IPS-11a (cell line): ENCODE data around the gene TOMM20.
A peak's percentile ranks its signal among the peaks of the same experiment; 100 is the strongest.
"Not testable (repeated sequence)": the region's sequence is repeated elsewhere in the genome, so short reads cannot be mapped to it uniquely, and the experiment has no call there.

Experiments used
- H3K4me3 ChIP-seq: one replicate; pipeline ENCODE4 v1.5.1; 2013; ENCODE audit warnings: low read depth, low read length, control low read depth

Gene TOMM20

DNA sequence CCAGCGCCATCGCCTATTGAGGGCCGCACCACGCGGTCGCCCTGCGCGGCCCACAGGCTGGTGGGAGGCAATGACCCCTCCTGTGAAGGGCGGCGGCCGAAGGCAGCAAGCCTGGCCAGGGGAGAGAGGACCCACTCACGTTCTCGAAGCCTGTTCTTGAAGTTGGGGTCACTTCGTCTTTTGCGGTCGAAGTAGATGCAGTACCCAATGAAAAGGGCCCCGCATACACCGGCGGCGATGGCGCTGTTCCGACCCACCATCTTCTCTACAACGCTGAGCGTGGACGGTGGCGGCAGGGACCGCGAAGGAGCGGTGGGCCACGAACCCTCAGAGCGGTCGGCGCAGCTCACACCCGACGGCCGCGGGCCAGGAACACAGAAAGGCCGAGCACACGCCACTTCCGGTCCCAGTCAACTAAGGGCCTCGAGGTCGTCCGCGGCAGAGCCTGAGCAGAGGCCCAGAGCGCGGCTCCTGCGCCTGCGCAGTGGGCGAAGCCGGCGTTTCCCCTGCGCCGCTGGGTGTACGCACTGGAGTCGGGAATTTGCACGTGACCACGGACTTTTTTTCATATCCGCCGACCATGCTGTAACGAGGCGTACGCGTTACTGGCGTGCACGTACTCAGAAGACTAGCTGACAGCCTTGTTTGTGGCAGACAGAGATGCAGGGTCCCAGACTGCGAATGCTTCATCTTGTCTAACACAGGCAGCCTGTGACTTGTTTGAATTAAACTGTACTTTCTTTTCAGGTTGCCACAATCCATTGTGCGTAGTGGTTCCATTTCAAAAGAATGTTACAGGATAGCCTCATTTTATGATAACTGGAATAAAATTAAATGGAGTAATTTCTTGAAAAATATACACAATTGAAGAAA, at the start of gene TOMM20:
Gene TOMM20, minus strand, starts transcription at position 382 of the 873 bp plus-strand sequence. Its CDS starts 122 bp downstream, at position 260.
- peak within 1 kb of the TSS; percentile 85 for H3K4me3 ChIP-seq

DNA sequence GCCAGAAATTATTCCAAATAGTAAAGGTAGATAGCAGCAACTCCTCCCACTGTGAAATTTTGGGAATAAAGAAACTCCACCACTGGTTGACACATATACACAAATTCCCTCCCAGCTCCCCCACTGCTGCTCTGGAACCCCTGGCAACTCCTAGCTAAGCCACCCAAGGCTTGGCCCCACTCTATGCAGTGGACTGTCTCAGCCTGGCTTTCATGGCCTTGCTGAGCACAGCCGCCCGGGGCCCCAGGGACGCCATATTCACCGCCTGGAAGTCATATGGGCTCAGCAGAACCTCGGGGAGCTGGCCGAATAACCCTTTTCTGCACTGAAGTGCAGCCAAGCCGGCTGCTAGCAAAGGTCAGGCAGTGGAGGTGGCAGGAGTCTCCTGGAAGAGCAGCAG, 47.8 kb upstream of the TOMM20 start:
- H3K4me3 ChIP-seq = no peak overlapping the region

DNA sequence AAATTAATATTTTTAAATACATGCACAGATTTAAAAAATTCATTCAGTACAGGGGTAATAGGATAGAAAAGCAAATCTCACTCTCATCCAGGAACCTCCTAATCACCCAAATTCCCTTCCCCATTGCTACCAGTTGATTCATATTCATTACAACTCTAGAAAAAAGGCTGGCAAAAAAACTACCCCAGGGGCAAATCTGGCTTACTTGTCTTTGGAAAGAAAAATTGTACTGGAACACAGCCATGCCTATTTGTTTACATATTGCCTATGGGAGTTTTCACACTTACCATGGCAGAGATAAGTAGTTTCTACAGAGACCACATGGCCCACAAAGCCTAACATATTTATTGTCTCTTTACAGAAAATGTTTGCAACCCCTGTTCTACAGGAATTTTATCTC, 41.3 kb upstream of the TOMM20 start:
- H3K4me3 ChIP-seq = no peak overlapping the region

DNA sequence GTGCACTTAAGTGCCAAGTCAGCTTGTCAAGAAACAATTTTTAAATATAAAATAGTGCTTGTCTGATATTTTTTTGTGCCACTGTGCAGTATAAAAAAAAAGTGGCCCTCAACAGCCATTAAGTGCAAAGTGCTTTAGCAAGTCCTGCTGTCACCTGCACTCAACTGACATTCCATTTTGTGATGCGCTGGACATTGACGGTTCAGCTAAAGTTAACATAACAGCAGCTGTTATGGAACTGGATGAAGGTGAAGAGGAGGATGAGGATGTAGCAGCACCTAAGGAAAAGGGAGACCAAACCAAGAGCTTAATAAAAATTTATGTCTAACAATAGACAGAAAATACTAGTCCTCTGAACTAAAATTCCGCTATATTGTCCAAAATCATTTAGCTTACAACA, 39.7 kb upstream of the TOMM20 start:
- no peak overlapping the region for H3K4me3 ChIP-seq

DNA sequence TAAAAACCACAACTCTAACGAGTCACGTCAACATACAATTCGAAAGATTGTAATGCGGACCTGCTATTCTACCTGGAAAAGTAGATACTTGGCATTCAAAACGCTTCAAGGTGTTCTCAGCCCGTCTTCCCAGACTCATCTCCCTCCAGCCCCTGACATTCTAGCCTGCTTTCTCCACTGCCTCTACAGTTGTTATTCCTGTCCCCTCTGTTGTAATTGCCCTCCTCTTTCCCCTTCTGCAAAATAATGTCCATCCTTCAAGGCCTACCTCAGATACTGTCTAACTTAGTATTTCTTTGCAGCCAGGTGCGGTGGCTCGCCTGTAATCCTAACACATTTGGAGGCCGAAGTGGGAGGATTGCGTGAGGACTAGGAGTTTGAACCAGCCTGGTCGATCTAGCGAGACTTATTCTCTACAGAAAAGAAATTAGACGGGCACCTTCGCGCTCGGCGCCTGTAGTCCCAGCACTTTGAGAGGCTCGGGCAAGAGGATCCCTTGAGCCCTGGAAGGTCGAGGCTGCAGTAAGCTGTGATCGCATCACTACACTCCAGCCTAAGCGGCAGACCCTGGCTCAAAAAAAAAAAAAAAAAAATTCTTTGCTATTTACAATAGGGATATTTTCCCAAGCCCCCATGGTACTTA, 33.2 kb upstream of the TOMM20 start:
- H3K4me3 ChIP-seq = peak overlapping the region; percentile 99

DNA sequence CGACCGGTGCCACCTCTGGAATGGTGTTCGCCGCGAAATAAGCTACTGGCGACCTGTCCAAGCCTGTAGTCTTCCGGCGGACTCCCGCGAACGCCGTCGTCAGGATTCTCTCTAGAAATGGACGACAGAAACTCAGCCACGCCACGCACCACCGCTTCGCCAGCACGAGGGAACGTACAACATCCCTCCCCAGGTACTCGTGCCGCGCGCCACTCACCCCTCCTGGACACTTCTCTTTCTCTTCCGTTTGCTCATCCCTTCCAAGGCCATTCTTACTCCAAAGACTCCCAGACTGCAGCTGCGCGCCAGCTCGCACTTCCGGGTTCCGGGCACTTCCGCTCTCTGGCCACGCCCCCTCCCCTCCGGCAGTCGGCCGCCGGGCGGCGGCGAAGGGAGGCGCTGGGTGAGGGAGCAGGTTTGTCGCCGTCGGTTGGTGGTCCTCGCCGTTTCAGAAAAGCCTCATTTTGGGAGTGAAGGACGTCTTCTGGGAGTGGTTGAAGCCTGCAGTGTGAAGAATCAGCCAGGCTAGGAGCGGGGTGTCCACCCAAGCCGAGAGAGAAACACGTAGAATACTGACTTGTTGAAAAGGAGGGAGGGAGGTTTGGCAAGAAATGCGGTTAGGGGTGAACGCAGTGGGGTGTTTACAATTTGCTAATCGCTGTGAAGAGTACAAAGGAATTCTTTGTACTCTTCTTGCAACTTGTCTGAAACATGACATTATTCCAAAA, 32.5 kb upstream of the TOMM20 start, which contains the start of gene RBM34:
Gene RBM34, minus strand, starts transcription at position 294 of the 728 bp plus-strand sequence. Its CDS starts 24 bp downstream, at position 270.
- peak within 1 kb of the TSS; percentile 99 for H3K4me3 ChIP-seq

DNA sequence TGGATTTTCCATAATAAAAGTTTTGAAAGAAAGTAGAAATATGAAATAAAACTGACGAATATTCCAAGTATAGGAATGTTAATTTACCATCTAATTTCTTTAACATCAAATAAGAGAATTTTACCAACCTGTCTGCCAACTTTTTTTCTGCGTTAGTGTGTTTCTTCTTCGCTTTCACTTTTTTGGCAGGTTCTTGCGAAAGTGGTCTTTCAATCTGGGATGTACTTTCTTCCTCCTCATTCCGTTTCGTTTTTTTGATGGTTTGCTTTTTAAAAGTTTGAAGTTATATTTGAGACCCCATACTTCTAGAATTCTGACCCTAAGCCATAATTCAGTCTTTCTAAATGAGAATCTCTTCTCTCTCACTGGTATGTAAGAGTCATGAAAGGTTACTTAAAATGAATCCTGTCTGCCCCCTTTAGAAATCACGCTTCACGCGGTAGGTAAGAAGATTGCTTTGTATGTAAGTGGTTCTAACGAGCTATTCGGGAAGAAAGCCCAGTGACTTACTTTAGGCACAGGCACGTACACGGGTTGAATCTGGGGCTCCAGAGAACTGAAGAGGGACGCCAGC, 31.8 kb upstream of the TOMM20 start:
- H3K4me3 ChIP-seq = peak overlapping the region; percentile 99

DNA sequence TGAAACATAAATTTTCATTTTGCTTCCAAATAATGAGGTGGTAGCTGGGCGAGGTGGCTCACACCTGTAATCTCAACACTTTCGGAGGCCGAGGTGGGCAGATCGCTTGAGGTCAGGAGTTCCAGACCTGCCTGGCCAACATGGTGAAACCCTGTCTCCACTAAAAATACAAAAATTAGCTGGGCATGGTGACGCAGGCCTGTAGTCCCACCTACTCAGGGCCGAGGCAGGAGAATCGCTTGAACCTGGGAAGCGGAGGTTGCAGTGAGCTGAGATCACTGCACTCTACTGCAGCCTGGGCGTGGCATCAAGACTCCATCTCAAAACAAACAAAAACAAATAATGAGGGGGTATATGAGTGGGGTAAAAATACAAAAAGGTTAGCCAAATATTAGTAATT, 31.3 kb upstream of the TOMM20 start:
- H3K4me3 ChIP-seq = peak overlapping the region; percentile 99

DNA sequence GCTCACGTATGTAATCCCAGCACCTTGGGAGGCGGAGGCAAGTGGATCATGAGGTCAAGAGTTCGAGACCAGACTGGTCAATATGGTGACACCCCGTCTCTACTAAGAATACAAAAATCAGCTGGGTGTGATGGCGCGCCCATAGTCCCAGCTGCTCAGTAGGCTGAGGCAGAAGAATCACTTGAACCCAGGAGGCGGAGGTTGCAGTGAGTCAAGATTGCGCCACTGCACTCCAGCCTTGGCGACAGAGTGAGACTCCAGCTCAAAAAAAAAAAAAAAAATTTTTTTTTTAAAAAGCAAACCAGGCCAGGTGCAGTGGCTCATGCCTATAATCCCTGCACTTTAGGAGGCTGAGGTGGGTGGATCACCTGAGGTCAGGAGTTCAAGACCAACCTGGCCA, 30.6 kb upstream of the TOMM20 start:
- not testable (repeated sequence) for H3K4me3 ChIP-seq

DNA sequence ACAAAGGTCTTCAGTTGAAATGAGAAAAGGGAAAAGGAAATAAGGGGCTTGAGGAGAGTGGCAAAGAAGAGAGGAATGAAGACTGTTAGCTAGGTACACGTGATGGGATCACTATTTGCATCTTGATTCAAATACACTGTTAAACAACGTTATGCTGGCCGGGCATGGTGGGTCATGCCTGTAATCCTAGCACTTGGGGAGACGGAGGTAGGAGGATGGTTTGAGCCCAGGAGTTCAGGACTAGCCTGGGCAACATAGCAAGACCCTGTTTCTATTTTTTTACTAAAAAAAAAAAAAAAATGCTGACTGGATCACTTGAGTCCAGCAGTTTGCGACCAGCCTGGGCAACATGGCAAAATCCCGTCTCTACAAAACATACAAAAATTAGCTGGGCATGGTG, 30.0 kb upstream of the TOMM20 start:
- H3K4me3 ChIP-seq = no peak overlapping the region

DNA sequence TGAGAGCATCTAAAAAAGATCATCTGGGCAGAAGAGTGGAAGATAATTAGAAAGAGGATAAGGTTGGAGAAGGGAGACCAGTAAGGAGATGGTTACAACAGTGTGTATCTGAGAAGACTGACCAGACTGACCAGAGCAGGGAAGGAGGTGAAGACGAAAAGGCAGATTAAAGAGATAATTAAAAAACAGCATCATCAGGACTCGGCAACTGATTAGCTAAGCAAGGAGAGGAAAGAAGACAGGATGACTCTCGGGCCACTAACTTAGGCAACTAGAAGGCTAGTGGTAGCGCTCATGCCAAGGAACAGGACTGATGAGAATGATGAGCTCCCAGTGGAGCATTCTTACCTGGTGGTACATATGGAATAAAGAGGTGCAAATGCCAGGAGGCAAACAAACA, 28.5 kb upstream of the TOMM20 start:
- no peak overlapping the region for H3K4me3 ChIP-seq

DNA sequence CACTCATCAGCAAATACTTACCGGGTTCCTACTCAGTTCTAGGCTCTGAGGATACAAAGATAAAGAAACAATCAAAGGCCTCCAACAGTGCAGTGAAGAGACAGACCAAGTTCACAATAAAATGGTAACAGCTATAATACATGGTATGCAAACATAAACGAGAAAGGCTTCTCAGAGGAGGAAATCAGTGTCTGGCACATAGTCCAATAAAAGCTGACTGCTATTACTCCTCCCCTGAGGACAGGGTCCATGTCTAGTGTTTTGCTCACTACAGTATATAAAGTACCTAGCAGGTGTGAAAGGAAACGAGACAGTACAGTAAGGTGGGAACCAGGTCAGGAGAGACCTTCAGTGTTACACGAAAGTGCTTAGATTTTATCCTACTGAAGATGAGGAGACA, 28.1 kb upstream of the TOMM20 start:
- no peak overlapping the region for H3K4me3 ChIP-seq

DNA sequence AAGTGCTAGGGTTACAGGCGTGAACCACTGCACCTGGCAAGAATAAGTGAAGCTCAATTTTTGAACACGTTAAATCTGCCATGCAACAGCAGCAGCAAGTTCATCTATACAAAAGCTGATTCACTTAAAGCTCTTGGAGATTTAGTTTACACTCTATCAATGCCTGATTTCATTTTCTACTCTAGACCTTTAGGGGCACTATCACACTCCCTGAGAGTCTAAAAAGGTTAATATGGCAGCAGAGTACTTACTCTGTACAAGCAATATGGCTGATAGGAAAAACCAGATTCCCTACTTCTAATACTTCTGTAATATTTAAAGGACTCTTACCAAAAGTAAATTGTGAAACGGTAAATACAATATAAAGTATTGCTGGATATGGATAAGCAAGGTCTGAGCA, 27.6 kb upstream of the TOMM20 start:
- no peak overlapping the region for H3K4me3 ChIP-seq

DNA sequence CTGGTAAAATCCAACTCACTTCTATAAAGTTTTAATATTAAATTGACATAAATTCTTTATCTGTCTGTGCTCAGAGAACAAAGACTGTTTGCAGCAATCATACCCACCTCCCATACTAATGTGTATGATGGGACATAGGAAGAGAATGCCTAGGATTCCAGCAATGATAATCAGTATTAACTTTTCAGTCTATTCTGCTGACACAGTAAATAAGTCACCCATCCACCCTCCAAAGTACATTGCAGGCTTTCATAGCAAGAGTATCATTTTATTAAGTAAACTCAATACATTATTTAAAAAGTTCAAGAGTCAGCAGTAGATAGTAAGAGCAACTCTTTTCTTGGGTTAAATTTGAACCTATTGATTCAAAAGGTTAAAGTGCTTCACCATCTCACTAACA, 23.6 kb upstream of the TOMM20 start:
- H3K4me3 ChIP-seq = no peak overlapping the region

DNA sequence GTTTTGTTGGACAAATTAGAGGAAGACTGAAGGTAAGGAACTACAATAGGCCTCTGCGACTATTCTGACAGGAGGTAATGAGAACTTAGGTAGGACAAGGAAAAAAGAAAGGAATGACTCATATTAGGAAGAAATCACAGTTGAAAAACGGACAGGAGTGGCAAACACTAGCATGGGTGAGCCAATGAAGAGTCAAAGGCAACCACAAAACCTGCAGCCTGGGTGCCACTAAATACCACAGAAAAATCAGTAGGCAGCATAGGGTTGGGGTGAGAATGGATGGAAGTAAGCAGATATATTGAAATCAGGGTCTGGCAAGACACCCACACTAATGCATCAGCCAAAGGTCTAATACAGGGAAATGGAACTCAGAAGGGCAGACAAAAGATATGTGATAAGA, 22.4 kb upstream of the TOMM20 start:
- H3K4me3 ChIP-seq = no peak overlapping the region

DNA sequence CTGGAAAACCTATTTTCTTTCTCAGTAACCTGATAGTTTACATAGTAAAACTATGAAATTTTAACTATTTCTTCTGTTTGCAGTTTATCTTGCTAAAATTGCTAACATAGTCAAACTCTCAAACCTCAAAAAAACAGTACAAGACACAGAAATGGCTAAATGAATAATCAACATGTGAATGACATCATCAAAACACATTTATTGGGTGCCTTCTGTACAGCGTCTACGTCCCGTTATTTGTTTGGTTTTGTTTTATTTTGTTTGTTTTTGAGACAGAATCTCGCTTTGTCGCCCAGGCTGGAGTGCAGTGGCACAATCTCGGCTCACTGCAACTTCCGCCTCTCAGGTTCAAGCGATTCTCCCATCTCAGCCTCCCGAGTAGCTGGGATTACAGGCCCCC, 21.2 kb upstream of the TOMM20 start:
- no peak overlapping the region for H3K4me3 ChIP-seq

DNA sequence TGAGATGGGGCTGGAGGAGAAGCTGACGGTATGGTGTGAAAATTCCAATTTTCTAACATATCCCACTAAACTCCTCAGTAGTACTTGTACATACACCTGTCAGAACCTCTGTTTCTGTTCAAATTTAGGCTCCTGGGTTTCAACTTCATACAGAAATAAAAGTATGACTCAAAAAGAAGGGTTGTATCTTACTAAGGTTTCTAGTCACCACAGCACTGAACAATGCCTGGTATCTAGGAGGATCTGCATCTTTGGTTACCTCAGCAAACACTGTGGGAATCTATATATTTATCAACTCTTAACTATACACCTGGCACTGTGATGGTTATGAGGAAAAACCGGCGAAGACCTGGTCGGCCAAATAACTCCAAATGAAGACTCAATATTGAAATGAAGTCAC, 18.6 kb upstream of the TOMM20 start:
- H3K4me3 ChIP-seq = no peak overlapping the region

DNA sequence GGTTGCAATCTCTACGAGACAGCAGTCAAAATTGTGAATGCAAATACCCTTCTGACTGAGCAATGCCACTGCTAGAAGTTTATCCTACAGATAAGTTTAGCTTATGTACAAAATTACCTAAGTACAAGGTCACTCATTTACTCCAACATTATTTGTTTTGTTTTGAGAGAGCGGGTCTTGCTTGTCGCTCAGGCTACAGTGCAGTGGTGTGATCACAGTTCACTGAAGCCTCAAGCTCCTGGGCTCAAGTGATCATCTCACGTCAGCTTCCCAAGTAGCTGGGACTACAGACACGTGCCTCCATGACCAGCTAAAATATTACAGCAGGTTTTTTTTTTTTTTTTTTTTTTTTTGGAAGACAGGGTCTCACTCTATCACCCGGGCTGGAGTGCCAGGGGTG, 17.0 kb upstream of the TOMM20 start:
- no peak overlapping the region for H3K4me3 ChIP-seq

DNA sequence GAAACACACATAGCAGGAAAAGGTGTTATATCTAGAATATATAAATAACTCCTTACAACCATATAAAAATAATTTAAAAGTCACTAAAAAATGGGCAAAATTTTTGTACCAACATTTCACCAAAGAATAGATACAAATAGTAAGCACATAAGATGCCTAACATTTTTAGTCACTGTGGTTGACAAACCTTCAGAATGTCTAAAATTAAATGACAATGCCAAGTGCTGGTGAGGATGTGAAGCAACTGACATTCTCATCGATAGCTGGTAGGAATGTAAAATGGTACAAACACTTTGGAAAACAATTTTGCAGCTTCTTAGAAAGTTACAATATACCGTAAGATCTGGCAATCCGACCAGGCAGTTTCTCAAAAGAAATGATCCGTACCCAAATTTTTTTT, 14.4 kb upstream of the TOMM20 start:
- no peak overlapping the region for H3K4me3 ChIP-seq

DNA sequence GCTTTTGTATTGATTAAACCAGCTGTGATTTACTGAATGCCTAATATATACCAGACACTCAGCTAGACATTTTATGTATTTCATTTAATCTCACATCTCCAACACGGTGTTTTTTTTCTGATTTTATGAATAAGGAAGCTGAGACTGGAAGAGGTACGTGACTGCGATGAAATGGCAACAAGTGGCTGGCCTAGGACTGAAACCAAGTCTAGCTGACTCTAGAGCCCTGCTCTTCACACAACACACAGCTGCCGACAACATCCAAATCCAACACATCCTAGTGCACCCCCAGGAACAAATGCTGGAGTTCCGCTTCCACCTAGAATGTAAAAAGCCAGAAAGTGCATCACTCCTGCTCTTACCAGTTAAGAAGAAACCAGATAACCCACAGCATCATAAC, 10.7 kb upstream of the TOMM20 start:
- no peak overlapping the region for H3K4me3 ChIP-seq

DNA sequence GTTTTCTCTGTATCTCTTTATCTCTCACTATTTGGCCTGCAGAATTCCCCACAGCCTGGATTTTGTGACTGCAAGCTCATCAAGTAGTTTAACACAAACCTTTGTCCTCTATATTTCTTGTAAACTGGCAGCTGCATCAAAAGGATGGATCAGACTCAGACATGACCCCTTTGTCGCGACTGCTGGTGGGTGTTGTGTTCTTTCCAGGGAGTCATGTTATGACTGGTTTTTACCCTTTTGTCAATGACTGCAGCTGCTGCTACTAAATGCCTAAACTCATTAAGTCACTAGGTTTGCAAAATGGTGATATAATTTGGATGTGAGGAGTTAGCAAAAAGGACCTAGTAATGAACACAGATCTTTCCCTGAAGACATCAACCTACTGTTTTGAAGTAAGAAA, 10.2 kb upstream of the TOMM20 start:
- no peak overlapping the region for H3K4me3 ChIP-seq
